Osteocyte (in vitro differentiated cells): ENCODE measurements around the gene EXO1. TPM values are rescaled to one million over a fixed set of nuclear protein-coding genes. Genes with fewer than 3 reads are reported as not detected.
A peak's percentile ranks its signal among the peaks of the same experiment; 100 is the strongest.
"Not testable (repeated sequence)": the region's sequence is repeated elsewhere in the genome, so short reads cannot be mapped to it uniquely, and the experiment has no call there.

Experiments
- DNase-seq: peaks from one replicate; pipeline ENCODE4 v3.0.0; 2021; ENCODE audit warnings: mixed read lengths; ENCODE audit not compliant: unreplicated experiment; ENCODE audit errors: extremely low spot score
- H3K27ac Mint-ChIP-seq: one replicate; pipeline ENCODE4 v1.8.0; 2021; ENCODE audit warnings: mild to moderate bottlenecking, mixed read lengths; ENCODE audit not compliant: unreplicated experiment
- H3K27me3 Mint-ChIP-seq: one replicate; pipeline ENCODE4 v1.8.0; 2021; ENCODE audit warnings: mixed read lengths; ENCODE audit not compliant: unreplicated experiment
- H3K36me3 Mint-ChIP-seq: one replicate; pipeline ENCODE4 v1.8.0; 2021; ENCODE audit warnings: mixed read lengths; ENCODE audit not compliant: unreplicated experiment
- H3K4me1 Mint-ChIP-seq: one replicate; pipeline ENCODE4 v1.8.0; 2021; ENCODE audit warnings: mixed read lengths; ENCODE audit not compliant: unreplicated experiment
- H3K4me3 Mint-ChIP-seq: one replicate; pipeline ENCODE4 v1.8.0; 2021; ENCODE audit warnings: mild to moderate bottlenecking, moderate library complexity, mixed read lengths; ENCODE audit not compliant: unreplicated experiment
- H3K9me3 Mint-ChIP-seq: one replicate; pipeline ENCODE4 v1.8.0; 2021; ENCODE audit warnings: mixed read lengths; ENCODE audit not compliant: unreplicated experiment
- total RNA-seq: library from RNA; stranded (reverse); gene quantifications from 2 replicates; pipeline ENCODE4 v1.2.1, GENCODE V29; 2021
- TF ChIP-seq, protein P1 (sequence below): fragments of 200-600 bp; sonication (generic); IDR thresholded peaks from 2 replicates; pipeline ENCODE4 v1.5.0; 2021; ENCODE audit warnings: antibody characterized with exemption, mild to moderate bottlenecking, moderate library complexity

The EXO1 gene
- total RNA-seq, 1 donor from 2014 or later: 3.4 TPM

DNA sequence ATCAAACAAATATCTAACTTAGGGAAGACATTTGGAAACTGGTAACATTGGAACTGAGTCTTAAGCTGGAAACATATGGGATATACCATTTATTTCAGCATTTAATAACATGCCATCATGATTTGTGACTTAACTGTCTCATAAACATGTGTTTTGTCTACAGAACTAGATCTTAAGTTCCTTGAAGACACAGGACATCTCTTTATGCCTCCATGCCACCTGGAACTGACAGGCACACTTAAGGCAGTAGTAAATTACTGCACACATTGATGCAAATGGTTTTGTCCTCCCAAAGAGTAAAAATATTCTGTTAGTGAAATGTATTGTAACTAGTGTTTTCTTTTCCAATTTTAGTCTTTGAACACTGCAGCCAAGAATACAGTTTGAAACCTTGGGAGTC lies 1.6 kb upstream of the EXO1 start:
- Mint-ChIP-seq H3K4me1 (peaks cover 23% of the 10 kb centered on the region), H3K27ac (no peak overlapping the region), H3K36me3 (no peaks in the 10 kb centered on the region), H3K4me3 (no peak overlapping the region), H3K9me3 (no peaks in the 10 kb centered on the region), H3K27me3 (peaks cover 8% of the 10 kb centered on the region)
- DNase-seq: no peak
- TF ChIP-seq, protein P1, sequence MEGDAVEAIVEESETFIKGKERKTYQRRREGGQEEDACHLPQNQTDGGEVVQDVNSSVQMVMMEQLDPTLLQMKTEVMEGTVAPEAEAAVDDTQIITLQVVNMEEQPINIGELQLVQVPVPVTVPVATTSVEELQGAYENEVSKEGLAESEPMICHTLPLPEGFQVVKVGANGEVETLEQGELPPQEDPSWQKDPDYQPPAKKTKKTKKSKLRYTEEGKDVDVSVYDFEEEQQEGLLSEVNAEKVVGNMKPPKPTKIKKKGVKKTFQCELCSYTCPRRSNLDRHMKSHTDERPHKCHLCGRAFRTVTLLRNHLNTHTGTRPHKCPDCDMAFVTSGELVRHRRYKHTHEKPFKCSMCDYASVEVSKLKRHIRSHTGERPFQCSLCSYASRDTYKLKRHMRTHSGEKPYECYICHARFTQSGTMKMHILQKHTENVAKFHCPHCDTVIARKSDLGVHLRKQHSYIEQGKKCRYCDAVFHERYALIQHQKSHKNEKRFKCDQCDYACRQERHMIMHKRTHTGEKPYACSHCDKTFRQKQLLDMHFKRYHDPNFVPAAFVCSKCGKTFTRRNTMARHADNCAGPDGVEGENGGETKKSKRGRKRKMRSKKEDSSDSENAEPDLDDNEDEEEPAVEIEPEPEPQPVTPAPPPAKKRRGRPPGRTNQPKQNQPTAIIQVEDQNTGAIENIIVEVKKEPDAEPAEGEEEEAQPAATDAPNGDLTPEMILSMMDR: no peak

DNA sequence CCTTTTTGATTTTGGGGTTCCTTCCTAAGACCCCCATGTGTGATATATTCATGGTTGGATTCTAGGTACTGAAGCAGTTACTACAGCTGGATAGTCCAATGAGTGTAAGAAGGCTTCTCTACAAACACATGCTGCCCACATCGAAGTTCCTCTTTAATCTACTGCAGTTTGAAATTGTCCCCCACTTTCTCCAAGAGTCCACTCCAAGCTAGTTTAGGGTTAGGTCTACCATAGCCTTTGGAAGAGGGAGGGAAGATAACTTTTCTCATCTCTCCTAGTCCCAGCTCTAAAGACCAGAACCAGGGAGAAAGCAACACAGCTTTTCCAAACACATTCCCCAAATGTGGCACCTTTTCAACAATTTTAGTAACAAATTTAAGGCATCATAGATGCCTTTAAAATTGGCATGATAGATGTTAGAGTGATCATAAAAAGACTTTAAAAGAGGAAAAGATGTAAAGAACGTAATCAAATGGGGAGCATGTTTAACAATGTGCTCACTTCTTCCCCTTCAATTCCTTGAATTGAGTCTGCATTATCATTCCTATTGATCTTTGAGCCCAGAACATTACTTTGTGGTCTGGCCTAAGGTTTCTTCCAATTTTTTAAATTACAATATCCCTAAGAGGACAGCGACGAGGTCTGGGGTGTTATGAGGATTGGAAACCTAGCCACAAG lies 1.0 kb upstream of the EXO1 start:
- no peaks in the 10 kb centered on the region for H3K36me3 Mint-ChIP-seq
- no peak for DNase-seq
- no peaks in the 10 kb centered on the region for H3K9me3 Mint-ChIP-seq
- TF ChIP-seq, protein P1: no peak
- peaks cover 8% of the 10 kb centered on the region for H3K27me3 Mint-ChIP-seq
- H3K4me3 Mint-ChIP-seq: peak overlapping the region; percentile 97
- H3K27ac Mint-ChIP-seq: peak overlapping the region; percentile 100
- H3K4me1 Mint-ChIP-seq: peaks cover 23% of the 10 kb centered on the region

DNA sequence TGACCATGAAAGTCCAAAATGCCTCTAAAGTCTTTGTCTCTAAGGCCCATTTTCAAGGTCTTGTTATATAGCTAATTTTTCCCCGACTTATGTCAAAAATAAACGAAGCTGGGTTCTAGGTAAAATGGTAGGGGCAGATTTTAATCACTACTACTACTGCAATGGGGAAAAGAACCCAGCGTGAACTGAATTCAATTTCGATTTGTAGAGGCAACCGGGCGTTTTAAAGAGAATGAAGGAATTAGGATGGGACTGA lies 536 bp upstream of the EXO1 start:
- H3K27ac Mint-ChIP-seq: peak overlapping the region; percentile 100
- H3K36me3 Mint-ChIP-seq: no peaks in the 10 kb centered on the region
- H3K4me3 Mint-ChIP-seq: peak overlapping the region; percentile 97
- TF ChIP-seq, protein P1: no peak
- peaks cover 23% of the 10 kb centered on the region for H3K4me1 Mint-ChIP-seq
- no peak for DNase-seq
- H3K27me3 Mint-ChIP-seq: peaks cover 8% of the 10 kb centered on the region
- H3K9me3 Mint-ChIP-seq: no peaks in the 10 kb centered on the region

DNA sequence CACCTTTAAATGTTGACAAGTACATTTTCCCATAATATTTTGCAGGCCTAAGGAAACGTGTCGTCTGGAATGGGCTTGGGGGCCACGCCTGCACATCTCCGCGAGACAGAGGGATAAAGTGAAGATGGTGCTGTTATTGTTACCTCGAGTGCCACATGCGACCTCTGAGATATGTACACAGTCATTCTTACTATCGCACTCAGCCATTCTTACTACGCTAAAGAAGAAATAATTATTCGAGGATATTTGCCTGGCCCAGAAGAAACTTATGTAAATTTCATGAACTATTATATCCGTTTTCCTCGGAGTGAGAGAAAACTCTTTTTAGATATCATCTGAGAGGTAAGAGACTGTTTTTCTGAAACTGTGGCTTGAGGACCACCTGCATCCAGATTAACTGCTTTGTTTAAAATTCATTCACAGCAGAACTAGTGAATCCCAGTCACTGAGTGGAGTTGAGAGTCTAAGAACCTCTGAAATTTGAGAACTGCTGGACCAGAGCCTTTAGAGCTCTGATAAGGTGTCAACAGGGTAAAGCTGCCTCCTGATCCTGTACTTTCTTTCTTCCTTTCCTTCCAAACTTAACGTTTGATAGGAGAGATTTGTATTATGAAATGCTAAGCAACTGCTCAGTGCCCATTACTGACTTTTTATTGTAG lies 811 bp downstream of the EXO1 start:
- Mint-ChIP-seq H3K4me3 (peak overlapping the region; percentile 97), H3K27ac (peak overlapping the region; percentile 100), H3K27me3 (peaks cover 4% of the 10 kb centered on the region), H3K4me1 (peaks cover 23% of the 10 kb centered on the region), H3K36me3 (no peaks in the 10 kb centered on the region), H3K9me3 (no peaks in the 10 kb centered on the region)
- TF ChIP-seq, protein P1: no peak
- no peak for DNase-seq

DNA sequence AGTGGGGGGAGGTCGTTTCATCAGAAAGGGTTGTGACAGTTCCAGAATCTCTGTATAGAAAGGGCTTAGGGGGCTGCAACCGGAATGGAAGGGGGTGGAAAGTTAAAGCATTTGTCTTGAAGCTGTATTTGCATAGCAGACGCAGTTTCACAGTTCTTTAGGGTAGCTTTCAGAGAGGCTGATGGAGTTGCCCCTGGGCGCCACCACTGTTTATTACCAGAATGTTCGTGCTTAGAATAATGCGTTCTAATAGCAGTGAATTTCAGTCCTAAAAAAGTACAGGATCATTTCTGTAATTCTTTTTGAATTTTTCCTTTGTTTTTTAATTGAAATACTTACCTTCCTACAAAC lies 1.3 kb downstream of the EXO1 start:
- Mint-ChIP-seq H3K27me3 (no peaks in the 10 kb centered on the region), H3K27ac (peak overlapping the region; percentile 100), H3K4me1 (peaks cover 23% of the 10 kb centered on the region), H3K36me3 (no peaks in the 10 kb centered on the region), H3K4me3 (peak overlapping the region; percentile 97), H3K9me3 (no peaks in the 10 kb centered on the region)
- TF ChIP-seq, protein P1: no peak
- no peak for DNase-seq

DNA sequence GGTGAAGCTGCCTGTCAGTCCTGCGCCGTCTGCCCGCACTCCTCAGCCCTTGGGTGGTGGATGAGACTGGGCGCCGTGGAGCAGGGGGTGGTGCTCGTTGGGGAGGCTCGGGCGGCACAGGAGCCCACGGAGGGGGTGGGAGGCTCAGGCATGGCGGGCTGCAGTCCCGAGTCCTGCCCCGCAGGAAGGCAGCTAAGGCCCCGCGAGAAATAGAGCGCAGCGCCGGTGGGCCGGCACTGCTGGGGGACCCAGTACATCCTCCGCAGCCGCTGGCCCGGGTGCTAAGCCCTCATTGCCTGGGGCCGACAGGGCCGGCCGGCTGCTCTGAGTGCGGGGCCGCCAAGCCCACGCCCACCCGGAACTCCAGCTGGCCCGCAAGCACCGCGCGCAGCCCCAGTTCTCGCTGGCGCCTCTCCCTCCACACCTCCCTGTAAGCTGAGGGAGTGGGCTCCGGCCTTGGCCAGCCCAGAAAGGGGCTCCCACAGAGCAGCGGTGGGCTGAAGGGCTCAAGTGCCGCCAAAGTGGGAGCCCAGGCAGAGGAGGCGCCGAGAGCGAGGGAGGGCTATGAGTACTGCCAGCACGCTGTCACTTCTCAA lies 7.6 kb downstream of the EXO1 start:
- not testable (repeated sequence) for H3K4me3 Mint-ChIP-seq, H3K9me3 Mint-ChIP-seq, H3K36me3 Mint-ChIP-seq, DNase-seq, H3K4me1 Mint-ChIP-seq, H3K27me3 Mint-ChIP-seq, H3K27ac Mint-ChIP-seq
